K562 (cell line): Measurements from ENCODE around the gene POU2F1. TPM values are rescaled to one million over a fixed set of nuclear protein-coding genes. Genes with fewer than 3 reads are reported as not detected.

Experiments
- ATAC-seq: fragments of 200-7000 bp; cut with Tn5 transposase; 3 replicates; pipeline ENCODE4 v1.9.1; 2020; ENCODE audit warnings: moderate library complexity
- BruUV-seq: library from RNA; stranded (reverse); fragments of 400-500 nt; replicated peaks from 2 replicates; lab custom pipeline; 2021; lab: Mats Ljungman, UMichigan
- CTCF ChIA-PET: fragments of 300-600 bp; formaldehyde crosslinking; extraction: SDS; loops from one replicate; lab custom pipeline; 2021; ENCODE audit warnings: low intra/inter-chr PET ratio; lab: Yijun Ruan, JAX
- POLR2A ChIA-PET: fragments of 300-600, 350-650 bp; sonication (Branson Sonifier 250); formaldehyde crosslinking; extraction: SDS; loops from one replicate; lab custom pipeline; 2021; ENCODE audit warnings: antibody characterized with exemption, inconsistent platforms; lab: Yijun Ruan, JAX
- DNase-seq, 4 experiments: peaks; one replicate each; pipeline versions ENCODE4 v3.0.0 to v3.0.0-alpha.2; 2011 to 2018; ENCODE audit warnings: low spot score in 3 of 4, mixed read lengths in 3 of 4; ENCODE audit errors: extremely low read depth in 1 of 4
- FAIRE-seq: peaks from 2 replicates; lab custom pipeline; 2011; peaks lifted over from hg19 to GRCh38; lab: Jason Lieb, UNC
- H2AFZ ChIP-seq: 2 replicates; pipeline ENCODE4 v1.6.0; 2011; ENCODE audit warnings: low read depth, low read length, control low read depth, inconsistent platforms
- H3K27ac ChIP-seq: fragments of 200-600 bp; 3 replicates; pipeline ENCODE4 v1.8.0; 2011; ENCODE audit warnings: low read depth, mild to moderate bottlenecking, control low read depth, inconsistent platforms, low read length, moderate library complexity, mixed read lengths; ENCODE audit errors: extremely low read depth
- H3K27me3 ChIP-seq, 2 experiments: fragments of 300-600 bp in 1 of 2; 2 replicates in 1 of 2; 3 replicates in 1 of 2; pipeline versions ENCODE4 v1.6.0 to v1.8.0; 2011; ENCODE audit warnings: inconsistent platforms in 2 of 2, low read length in 2 of 2, mild to moderate bottlenecking in 1 of 2, mixed read lengths in 1 of 2, moderate library complexity in 1 of 2; ENCODE audit not compliant: control insufficient read depth in 2 of 2, insufficient read depth in 2 of 2
- H3K36me3 ChIP-seq: fragments of 300-600 bp; 3 replicates; pipeline ENCODE4 v1.8.0; 2011; ENCODE audit warnings: mild to moderate bottlenecking, low read length, inconsistent platforms; ENCODE audit not compliant: control insufficient read depth, insufficient read depth
- H3K4me1 ChIP-seq, 2 experiments: fragments of 200-600 bp in 1 of 2; replicated peaks in 1 of 2; 2 replicates in 1 of 2; 3 replicates in 1 of 2; pipeline versions ENCODE4 v1.5.1 to v1.8.0; 2011; ENCODE audit warnings: inconsistent platforms in 2 of 2, low read length in 2 of 2, mild to moderate bottlenecking in 1 of 2, mixed read lengths in 1 of 2, moderate library complexity in 1 of 2; ENCODE audit not compliant: control insufficient read depth in 2 of 2, insufficient read depth in 2 of 2
- H3K4me2 ChIP-seq: 2 replicates; pipeline ENCODE4 v1.6.1; 2011; ENCODE audit warnings: low read length, control low read depth, inconsistent platforms, mixed read lengths; ENCODE audit not compliant: insufficient read depth
- H3K4me3 ChIP-seq: fragments of 200-600 bp; sonication (generic), shearing (Covaris generic); 2 replicates; pipeline ENCODE4 v1.5.1; 2016; ENCODE audit warnings: control low read depth, inconsistent platforms
- H3K79me2 ChIP-seq: fragments of 200-600 bp; 3 replicates; pipeline ENCODE4 v1.8.0; 2011; ENCODE audit warnings: low read length, inconsistent platforms; ENCODE audit not compliant: control insufficient read depth, insufficient read depth
- H3K9ac ChIP-seq, 2 experiments: 2 replicates each; pipeline versions ENCODE4 v1.6.0 to v1.6.1; 2011; ENCODE audit warnings: low read depth in 2 of 2, low read length in 2 of 2, control low read depth in 1 of 2, inconsistent platforms in 1 of 2, mild to moderate bottlenecking in 1 of 2, mixed read lengths in 1 of 2; ENCODE audit not compliant: insufficient read depth in 1 of 2
- H3K9me1 ChIP-seq: one replicate; pipeline ENCODE4 v1.6.0; 2011; ENCODE audit warnings: inconsistent platforms, mild to moderate bottlenecking, low read length, moderate library complexity; ENCODE audit not compliant: control insufficient read depth, insufficient read depth
- H3K9me3 ChIP-seq: replicated peaks from 2 replicates; pipeline ENCODE4 v1.5.1; 2011; ENCODE audit warnings: low read depth, low read length, inconsistent platforms; ENCODE audit not compliant: control insufficient read depth, insufficient read depth
- H4K20me1 ChIP-seq: replicated peaks from 2 replicates; pipeline ENCODE4 v1.6.1; 2011; ENCODE audit warnings: low read length, inconsistent platforms, mixed read lengths; ENCODE audit not compliant: control insufficient read depth, insufficient read depth
- BMI1 ChIP-seq: fragments of 150-350 bp; IDR thresholded peaks from 2 replicates; pipeline ENCODE4 v1.6.1; 2014; ENCODE audit warnings: low read length
- C11orf30 ChIP-seq: fragments of 450-650 bp; IDR thresholded peaks from 2 replicates; pipeline ENCODE4 v1.6.1; 2016; ENCODE audit warnings: low read depth, mild to moderate bottlenecking
- DPF2 ChIP-seq: fragments of 450-650 bp; IDR thresholded peaks from 2 replicates; pipeline ENCODE4 v1.6.1; 2016
- JUND ChIP-seq, 2 experiments: IDR thresholded peaks; 2 replicates in 1 of 2; 3 replicates in 1 of 2; pipeline ENCODE4 v1.6.1; 2011; ENCODE audit warnings: borderline replicate concordance in 2 of 2, low read depth in 2 of 2, low read length in 2 of 2, improper control_type of control experiment in 1 of 2, missing biosample characterization in 1 of 2, missing genetic modification characterization in 1 of 2, missing genetic modification reagents in 1 of 2
- MAFF ChIP-seq: IDR thresholded peaks from 2 replicates; pipeline ENCODE4 v1.6.1; 2012; ENCODE audit warnings: low read length, improper control_type of control experiment
- MAFG ChIP-seq: fragments of 450-650 bp; conservative IDR thresholded peaks from 2 replicates; pipeline ENCODE4 v1.6.1; 2016; ENCODE audit warnings: missing genetic modification characterization, missing compliant biosample characterization
- MAFK ChIP-seq: IDR thresholded peaks from 2 replicates; pipeline ENCODE4 v1.6.1; 2011; ENCODE audit warnings: low read length, improper control_type of control experiment
- NFE2 ChIP-seq: IDR thresholded peaks from 2 replicates; pipeline ENCODE4 v1.6.1; 2014; ENCODE audit warnings: antibody characterized with exemption, low read depth
- SIX5 ChIP-seq, 2 experiments: IDR thresholded peaks; 2 replicates each; pipeline ENCODE4 v1.6.1; 2011; ENCODE audit warnings: low read length in 2 of 2, borderline replicate concordance in 1 of 2, low read depth in 1 of 2, mild to moderate bottlenecking in 1 of 2, moderate library complexity in 1 of 2; ENCODE audit not compliant: insufficient read depth in 1 of 2
- SMARCA4 ChIP-seq: fragments of 450-650 bp; IDR thresholded peaks from 2 replicates; pipeline ENCODE4 v1.6.1; 2016
- ZNF175 ChIP-seq: fragments of 200-800 bp; sonication (Bioruptor generic); IDR thresholded peaks from 2 replicates; pipeline ENCODE4 v1.6.1; 2016; ENCODE audit warnings: low read depth, mild to moderate bottlenecking, missing genetic modification characterization, missing compliant biosample characterization
- ZNF398 ChIP-seq: fragments of 250-450 bp; sonication (Bioruptor Pico); IDR thresholded peaks from 2 replicates; pipeline ENCODE4 v1.8.0; 2021; ENCODE audit warnings: moderate library complexity, mild to moderate bottlenecking, inconsistent platforms
- ZNF655 ChIP-seq: fragments of 250-450 bp; sonication (Bioruptor Pico); IDR thresholded peaks from 2 replicates; pipeline ENCODE4 v1.5.0; 2021
- whole genome bisulfite sequencing: fragments of 100-300 bp; shearing (Covaris generic); methylation state at CpG from one replicate; pipeline ENCODE4 v1.1.6; 2016; ENCODE audit warnings: low coverage, mixed read lengths; ENCODE audit not compliant: insufficient coverage; ENCODE audit errors: missing lambda C conversion rate; 5-methylcytosine and 5-hydroxymethylcytosine counted together
- in situ Hi-C: fragments of 300-500 bp; cut with MboI; formaldehyde crosslinking; loops from 4 replicates; pipeline ENCODE4 v1.15.0; 2018; ENCODE audit warnings: inconsistent platforms, mixed read lengths
- intact Hi-C: fragments of 100-400 bp; cut with micrococcal nuclease; formaldehyde crosslinking; loops from 2 replicates; pipeline ENCODE4 v1.14.2; 2022
- polyA plus RNA-seq, 8 experiments: library from polyadenylated mRNA; depleted of rRNA in 4 of 8; stranded (reverse) in 5 of 8; unstranded in 3 of 8; fragments of >200 nt; fragmentation: Nextera tagmentation in 2 of 8; fragmentation: Illumina TruSeq in 1 of 8; extraction: Ambion mirVana in 2 of 8; extraction: Trizol in 1 of 8; gene quantifications; 2 replicates each; pipeline versions ENCODE4 v1.2.1 to v1.2.3, GENCODE V29; 2011 to 2014; ENCODE audit warnings: inconsistent platforms in 1 of 8, missing spikeins in 1 of 8
- total RNA-seq, 7 experiments: library from RNA; depleted of rRNA in 6 of 7; stranded (reverse); fragments of >200 nt in 6 of 7; fragmentation: Illumina TruSeq in 2 of 7; extraction: Trizol in 2 of 7; gene quantifications; 2 replicates each; pipeline versions ENCODE4 v1.2.1 to v1.2.3, GENCODE V29; 2011 to 2021; ENCODE audit warnings: low replicate concordance in 1 of 7
- TF ChIP-seq, protein P1 (sequence below), 2 experiments: IDR thresholded peaks in 1 of 2; conservative IDR thresholded peaks in 1 of 2; 2 replicates each; pipeline ENCODE4 v1.6.1; 2016; ENCODE audit warnings: low read depth in 2 of 2, mild to moderate bottlenecking in 1 of 2, missing compliant biosample characterization in 1 of 2, missing genetic modification characterization in 1 of 2, moderate library complexity in 1 of 2
- TF ChIP-seq, protein P2 (sequence below): fragments of 250-450 bp; sonication (Bioruptor Pico); IDR thresholded peaks from 2 replicates; pipeline ENCODE4 v1.9.0; 2021; ENCODE audit warnings: mild to moderate bottlenecking

The POU2F1 gene
- total and polyA plus RNA-seq, 9 of the 15 experiments (the other 6 are each of a cell fraction or from before 2014, with no cell fraction given): 2.6 to 22.3 (median 8.8) TPM

- ATAC-seq (peak; percentile 69), FAIRE-seq (no peak), DNase-seq (no peak)
- intact Hi-C loops (no loop called here), in situ Hi-C loops (no loop called here)
- ChIA-PET CTCF (no interaction called here), POLR2A (interaction anchor here (1.8 kb wide), 2 partner anchors 10 to 13 kb away, joined by 6 to 10 read pairs; no protein-coding TSS in a partner anchor)
- Histone ChIP-seq H2AFZ (peak overlapping the region; percentile 48), H3K27me3 (peaks cover 6 to 25% of the 10 kb centered on the region in 2 experiments; a peak in 4 of 5 replicates), H3K4me3 (no peak overlapping the region), H3K4me2 (peak overlapping the region; percentile 6; the same call in 1 of the 2 replicates), H3K36me3 (no peaks in the 10 kb centered on the region), H3K9me1 (no peaks in the 10 kb centered on the region), H3K9me3 (no peaks in the 10 kb centered on the region), H3K9ac (no peak overlapping the region; a peak in 1 of 4 replicates), H3K27ac (no peak overlapping the region; the same call in 2 of the 3 replicates), H4K20me1 (no peaks in the 10 kb centered on the region), H3K4me1 (peaks cover 0 to 4% of the 10 kb centered on the region in 2 experiments; a peak in 2 of 5 replicates), H3K79me2 (no peaks in the 10 kb centered on the region)
- 25% methylated on average over 14 of the region's 15 CpGs for WGBS
- no TSS peak for BruUV-seq
- TF ChIP-seq ZNF398: no peak
- peak; percentile 60 for TF ChIP-seq MAFG (tag)
- TF ChIP-seq MAFK: peak; percentile 35; the same call in 1 of the 2 replicates
- no peak for TF ChIP-seq JUND (IDR thresholded peaks at IDR 0.05; ENCODE audit: borderline replicate concordance, low read depth, low read length)
- 0 out of 3 replicates have a peak, but pooled peaks have one; percentile 20 for TF ChIP-seq JUND (tag; IDR thresholded peaks at IDR 0.05; ENCODE audit: borderline replicate concordance, low read depth, low read length)
- peak; percentile 49; the same call in 1 of the 2 replicates for TF ChIP-seq MAFF
- TF ChIP-seq ZNF655: no peak
- TF ChIP-seq C11orf30: peak; percentile 72
- TF ChIP-seq BMI1: 0 out of 2 replicates have a peak, but pooled peaks have one; percentile 10
- TF ChIP-seq, protein P1, sequence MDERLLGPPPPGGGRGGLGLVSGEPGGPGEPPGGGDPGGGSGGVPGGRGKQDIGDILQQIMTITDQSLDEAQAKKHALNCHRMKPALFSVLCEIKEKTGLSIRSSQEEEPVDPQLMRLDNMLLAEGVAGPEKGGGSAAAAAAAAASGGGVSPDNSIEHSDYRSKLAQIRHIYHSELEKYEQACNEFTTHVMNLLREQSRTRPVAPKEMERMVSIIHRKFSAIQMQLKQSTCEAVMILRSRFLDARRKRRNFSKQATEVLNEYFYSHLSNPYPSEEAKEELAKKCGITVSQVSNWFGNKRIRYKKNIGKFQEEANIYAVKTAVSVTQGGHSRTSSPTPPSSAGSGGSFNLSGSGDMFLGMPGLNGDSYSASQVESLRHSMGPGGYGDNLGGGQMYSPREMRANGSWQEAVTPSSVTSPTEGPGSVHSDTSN (CRISPR knock-in tag; IDR thresholded peaks at IDR 0.05; ENCODE audit: low read depth): no peak
- TF ChIP-seq, protein P1 (tag; conservative IDR thresholded peaks at IDR 0.05; ENCODE audit: low read depth): 0 out of 2 replicates have a peak, but pooled peaks have one; percentile 18
- TF ChIP-seq, protein P2, sequence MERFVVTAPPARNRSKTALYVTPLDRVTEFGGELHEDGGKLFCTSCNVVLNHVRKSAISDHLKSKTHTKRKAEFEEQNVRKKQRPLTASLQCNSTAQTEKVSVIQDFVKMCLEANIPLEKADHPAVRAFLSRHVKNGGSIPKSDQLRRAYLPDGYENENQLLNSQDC (CRISPR knock-in tag): no peak
- TF ChIP-seq DPF2: 0 out of 2 replicates have a peak, but pooled peaks have one; percentile 42
- no peak for TF ChIP-seq ZNF175 (CRISPR knock-in tag)
- TF ChIP-seq SIX5 (IDR thresholded peaks at IDR 0.05; ENCODE audit: borderline replicate concordance in 1 of 2, insufficient read depth in 1 of 2, low read depth in 1 of 2, low read length in 2 of 2): no peak
- TF ChIP-seq SMARCA4: no peak
- peak; percentile 36 for TF ChIP-seq NFE2
These were observed 246.5 kb downstream of the POU2F1 start for GRCh38 chr1:167467126-167467710.
